ENCODE results near the gene UBASH3B.

GRCh38 chr11:122721964-122722266 is 66.4 kb downstream of the UBASH3B start:
- TF ChIP-seq NFE2L1 (CRISPR knock-in tag; IDR thresholded peaks at IDR 0.05; ENCODE audit: borderline replicate concordance): no peak
- TF ChIP-seq ZNF672 (CRISPR knock-in tag; IDR thresholded peaks at IDR 0.05): no peak
- TF ChIP-seq CTCF (CRISPR knock-in tag; IDR thresholded peaks at IDR 0.05): no peak
- TF ChIP-seq, protein P1, sequence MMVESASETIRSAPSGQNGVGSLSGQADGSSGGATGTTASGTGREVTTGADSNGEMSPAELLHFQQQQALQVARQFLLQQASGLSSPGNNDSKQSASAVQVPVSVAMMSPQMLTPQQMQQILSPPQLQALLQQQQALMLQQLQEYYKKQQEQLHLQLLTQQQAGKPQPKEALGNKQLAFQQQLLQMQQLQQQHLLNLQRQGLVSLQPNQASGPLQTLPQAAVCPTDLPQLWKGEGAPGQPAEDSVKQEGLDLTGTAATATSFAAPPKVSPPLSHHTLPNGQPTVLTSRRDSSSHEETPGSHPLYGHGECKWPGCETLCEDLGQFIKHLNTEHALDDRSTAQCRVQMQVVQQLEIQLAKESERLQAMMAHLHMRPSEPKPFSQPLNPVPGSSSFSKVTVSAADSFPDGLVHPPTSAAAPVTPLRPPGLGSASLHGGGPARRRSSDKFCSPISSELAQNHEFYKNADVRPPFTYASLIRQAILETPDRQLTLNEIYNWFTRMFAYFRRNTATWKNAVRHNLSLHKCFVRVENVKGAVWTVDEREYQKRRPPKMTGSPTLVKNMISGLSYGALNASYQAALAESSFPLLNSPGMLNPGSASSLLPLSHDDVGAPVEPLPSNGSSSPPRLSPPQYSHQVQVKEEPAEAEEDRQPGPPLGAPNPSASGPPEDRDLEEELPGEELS (CRISPR knock-in tag; IDR thresholded peaks at IDR 0.05): no peak
- TF ChIP-seq RORA (CRISPR knock-in tag; IDR thresholded peaks at IDR 0.05): no peak
- no peak for TF ChIP-seq HOXA9 (CRISPR knock-in tag; IDR thresholded peaks at IDR 0.05; ENCODE audit: borderline replicate concordance)
- no peak for TF ChIP-seq SOX5 (CRISPR knock-in tag; IDR thresholded peaks at IDR 0.05; ENCODE audit: borderline replicate concordance)
- no peak for TF ChIP-seq KLF15 (CRISPR knock-in tag; IDR thresholded peaks at IDR 0.05; ENCODE audit: borderline replicate concordance)
- TF ChIP-seq REST (IDR thresholded peaks at IDR 0.05; ENCODE audit: borderline replicate concordance in 1 of 2, low read depth in 1 of 2, low read length in 2 of 2): no peak
- no peak for TF ChIP-seq EZH2 (conservative IDR thresholded peaks at IDR 0.05; ENCODE audit: low read depth, low read length)
- TF ChIP-seq RXRA (CRISPR knock-in tag; IDR thresholded peaks at IDR 0.05): no peak
- TF ChIP-seq KDM5B (CRISPR knock-in tag; IDR thresholded peaks at IDR 0.05; ENCODE audit: borderline replicate concordance): no peak
- TF ChIP-seq RCOR2 (CRISPR knock-in tag; IDR thresholded peaks at IDR 0.05): no peak

Data from HepG2 (cell line).